ENCODE results near the gene DLGAP1. TPM values are rescaled to one million over a fixed set of nuclear protein-coding genes. Genes with fewer than 3 reads are reported as not detected.

Gene DLGAP1
- polyA plus RNA-seq, 1 donor from 2014 or later = 4.5 TPM

DNA sequence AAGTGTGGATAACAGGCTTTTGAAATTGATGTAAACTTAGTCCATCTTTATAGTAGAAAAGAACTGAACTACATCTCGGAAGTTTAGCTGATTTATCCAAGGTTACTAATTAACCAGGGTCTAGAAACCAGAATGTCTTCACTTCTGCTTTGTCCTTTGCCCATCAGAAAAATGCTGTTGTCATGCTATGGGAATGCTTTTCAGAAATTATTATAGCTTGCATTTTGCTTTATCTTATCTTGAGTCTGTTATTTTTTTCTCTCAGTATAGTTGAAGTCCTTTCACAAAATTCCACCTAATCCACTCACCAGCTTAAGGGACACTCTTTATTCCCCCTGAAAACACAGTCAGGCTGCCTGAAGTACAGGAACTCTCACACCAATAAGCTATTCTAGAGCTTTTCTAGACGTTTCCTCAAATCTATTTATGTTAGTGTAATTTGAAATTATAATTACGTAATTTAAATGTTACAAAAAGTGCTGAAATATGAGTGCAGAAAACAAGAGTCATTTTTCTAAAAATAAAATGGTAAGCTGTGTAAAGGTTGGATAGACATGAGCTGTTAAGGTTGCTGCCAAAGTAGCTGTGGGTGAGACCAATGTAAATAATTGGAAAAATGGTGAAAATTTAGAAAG is 548.9 kb downstream of the DLGAP1 start:
- no peaks in the 10 kb centered on the region for H3K36me3 ChIP-seq (ENCODE audit: insufficient read depth, low read length)
- H4K20me1 ChIP-seq (ENCODE audit: insufficient read depth) = no peaks in the 10 kb centered on the region
- H3F3A ChIP-seq (ENCODE audit: insufficient read depth, low read length, poor library complexity, severe bottlenecking) = no peaks in the 10 kb centered on the region
- H3K9me3 ChIP-seq (ENCODE audit: low read length) = no peaks in the 10 kb centered on the region
- no peak overlapping the region for H3K9ac ChIP-seq (ENCODE audit: low read length)
- no peak overlapping the region for H2AFZ ChIP-seq (ENCODE audit: low read depth, low read length)
- TF ChIP-seq RAD21 (conservative IDR thresholded peaks at IDR 0.05) (no peak), MXI1 (conservative IDR thresholded peaks at IDR 0.05; ENCODE audit: poor library complexity, severe bottlenecking) (no peak), POLR2AphosphoS5 (IDR thresholded peaks at IDR 0.05) (no peak)
- TF ChIP-seq, protein P1, sequence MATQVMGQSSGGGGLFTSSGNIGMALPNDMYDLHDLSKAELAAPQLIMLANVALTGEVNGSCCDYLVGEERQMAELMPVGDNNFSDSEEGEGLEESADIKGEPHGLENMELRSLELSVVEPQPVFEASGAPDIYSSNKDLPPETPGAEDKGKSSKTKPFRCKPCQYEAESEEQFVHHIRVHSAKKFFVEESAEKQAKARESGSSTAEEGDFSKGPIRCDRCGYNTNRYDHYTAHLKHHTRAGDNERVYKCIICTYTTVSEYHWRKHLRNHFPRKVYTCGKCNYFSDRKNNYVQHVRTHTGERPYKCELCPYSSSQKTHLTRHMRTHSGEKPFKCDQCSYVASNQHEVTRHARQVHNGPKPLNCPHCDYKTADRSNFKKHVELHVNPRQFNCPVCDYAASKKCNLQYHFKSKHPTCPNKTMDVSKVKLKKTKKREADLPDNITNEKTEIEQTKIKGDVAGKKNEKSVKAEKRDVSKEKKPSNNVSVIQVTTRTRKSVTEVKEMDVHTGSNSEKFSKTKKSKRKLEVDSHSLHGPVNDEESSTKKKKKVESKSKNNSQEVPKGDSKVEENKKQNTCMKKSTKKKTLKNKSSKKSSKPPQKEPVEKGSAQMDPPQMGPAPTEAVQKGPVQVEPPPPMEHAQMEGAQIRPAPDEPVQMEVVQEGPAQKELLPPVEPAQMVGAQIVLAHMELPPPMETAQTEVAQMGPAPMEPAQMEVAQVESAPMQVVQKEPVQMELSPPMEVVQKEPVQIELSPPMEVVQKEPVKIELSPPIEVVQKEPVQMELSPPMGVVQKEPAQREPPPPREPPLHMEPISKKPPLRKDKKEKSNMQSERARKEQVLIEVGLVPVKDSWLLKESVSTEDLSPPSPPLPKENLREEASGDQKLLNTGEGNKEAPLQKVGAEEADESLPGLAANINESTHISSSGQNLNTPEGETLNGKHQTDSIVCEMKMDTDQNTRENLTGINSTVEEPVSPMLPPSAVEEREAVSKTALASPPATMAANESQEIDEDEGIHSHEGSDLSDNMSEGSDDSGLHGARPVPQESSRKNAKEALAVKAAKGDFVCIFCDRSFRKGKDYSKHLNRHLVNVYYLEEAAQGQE (IDR thresholded peaks at IDR 0.05; ENCODE audit: borderline replicate concordance) = no peak
- H3K4me3 ChIP-seq (ENCODE audit: low read length) = no peak overlapping the region
- no peaks in the 10 kb centered on the region for H3K79me2 ChIP-seq (replicated peaks; ENCODE audit: insufficient read depth, low read length)
- H3K4me2 ChIP-seq (ENCODE audit: low read length) = no peak overlapping the region
- no peaks in the 10 kb centered on the region for H3K9me2 ChIP-seq (ENCODE audit: insufficient read depth, low read length)
- no peak overlapping the region for H3K27ac ChIP-seq (ENCODE audit: low read length)
- H3K27me3 ChIP-seq (ENCODE audit: insufficient read depth, low read depth, low read length) = no peaks in the 10 kb centered on the region

DNA sequence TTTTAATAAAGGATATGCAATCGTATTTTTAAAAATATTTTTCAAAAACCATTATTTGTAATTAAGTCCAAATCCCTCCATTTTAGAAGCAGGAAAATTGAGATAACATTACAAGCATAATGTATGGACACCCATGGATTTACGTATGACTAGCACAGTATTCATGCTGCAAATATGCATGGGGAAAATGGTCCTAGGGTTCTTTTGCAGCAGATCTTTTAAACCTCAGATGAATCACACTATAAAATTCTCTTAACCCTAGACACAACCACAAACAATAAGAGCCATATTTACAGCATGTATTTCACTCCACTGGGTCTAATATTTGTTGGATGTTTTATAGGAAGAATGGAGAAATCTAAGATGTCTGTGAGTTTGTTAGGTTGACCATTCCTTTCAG is 551.8 kb downstream of the DLGAP1 start:
- Histone ChIP-seq H3K27me3 (ENCODE audit: insufficient read depth, low read depth, low read length) (no peaks in the 10 kb centered on the region), H3K36me3 (ENCODE audit: insufficient read depth, low read length) (no peaks in the 10 kb centered on the region), H4K20me1 (ENCODE audit: insufficient read depth) (no peaks in the 10 kb centered on the region), H3K4me2 (ENCODE audit: low read length) (no peak overlapping the region), H3K9ac (ENCODE audit: low read length) (no peak overlapping the region), H2AFZ (ENCODE audit: low read depth, low read length) (no peak overlapping the region), H3K9me3 (ENCODE audit: low read length) (no peaks in the 10 kb centered on the region), H3K9me2 (ENCODE audit: insufficient read depth, low read length) (no peaks in the 10 kb centered on the region), H3K27ac (ENCODE audit: low read length) (no peak overlapping the region), H3F3A (ENCODE audit: insufficient read depth, low read length, poor library complexity, severe bottlenecking) (no peaks in the 10 kb centered on the region), H3K79me2 (replicated peaks; ENCODE audit: insufficient read depth, low read length) (no peaks in the 10 kb centered on the region), H3K4me3 (ENCODE audit: low read length) (no peak overlapping the region)
- TF ChIP-seq RAD21 (conservative IDR thresholded peaks at IDR 0.05) = no peak
- TF ChIP-seq POLR2AphosphoS5 (IDR thresholded peaks at IDR 0.05) = no peak
- no peak for TF ChIP-seq SMC3 (conservative IDR thresholded peaks at IDR 0.05; ENCODE audit: poor library complexity)
- no peak for TF ChIP-seq TAF1 (IDR thresholded peaks at IDR 0.05; ENCODE audit: low read depth)
- TF ChIP-seq MXI1 (conservative IDR thresholded peaks at IDR 0.05; ENCODE audit: poor library complexity, severe bottlenecking) = no peak
- no peak for TF ChIP-seq EP300 (conservative IDR thresholded peaks at IDR 0.05; ENCODE audit: poor library complexity, severe bottlenecking)
- TF ChIP-seq EZH2 (IDR thresholded peaks at IDR 0.05; ENCODE audit: borderline replicate concordance, insufficient read depth, low read length, poor library complexity, severe bottlenecking) = no peak
- TF ChIP-seq, protein P2, sequence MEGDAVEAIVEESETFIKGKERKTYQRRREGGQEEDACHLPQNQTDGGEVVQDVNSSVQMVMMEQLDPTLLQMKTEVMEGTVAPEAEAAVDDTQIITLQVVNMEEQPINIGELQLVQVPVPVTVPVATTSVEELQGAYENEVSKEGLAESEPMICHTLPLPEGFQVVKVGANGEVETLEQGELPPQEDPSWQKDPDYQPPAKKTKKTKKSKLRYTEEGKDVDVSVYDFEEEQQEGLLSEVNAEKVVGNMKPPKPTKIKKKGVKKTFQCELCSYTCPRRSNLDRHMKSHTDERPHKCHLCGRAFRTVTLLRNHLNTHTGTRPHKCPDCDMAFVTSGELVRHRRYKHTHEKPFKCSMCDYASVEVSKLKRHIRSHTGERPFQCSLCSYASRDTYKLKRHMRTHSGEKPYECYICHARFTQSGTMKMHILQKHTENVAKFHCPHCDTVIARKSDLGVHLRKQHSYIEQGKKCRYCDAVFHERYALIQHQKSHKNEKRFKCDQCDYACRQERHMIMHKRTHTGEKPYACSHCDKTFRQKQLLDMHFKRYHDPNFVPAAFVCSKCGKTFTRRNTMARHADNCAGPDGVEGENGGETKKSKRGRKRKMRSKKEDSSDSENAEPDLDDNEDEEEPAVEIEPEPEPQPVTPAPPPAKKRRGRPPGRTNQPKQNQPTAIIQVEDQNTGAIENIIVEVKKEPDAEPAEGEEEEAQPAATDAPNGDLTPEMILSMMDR (IDR thresholded peaks at IDR 0.05; ENCODE audit: poor library complexity, severe bottlenecking) = no peak
- TF ChIP-seq, protein P1 (IDR thresholded peaks at IDR 0.05; ENCODE audit: borderline replicate concordance) = no peak

All from neural cell (in vitro differentiated cells).